Cerebellar nuclear complex (tissue), 1 donor: ENCODE data around the gene SUN2.
A peak's percentile ranks its signal among the peaks of the same experiment; 100 is the strongest.
"Not testable (repeated sequence)": the region's sequence is repeated elsewhere in the genome, so short reads cannot be mapped to it uniquely, and the experiment has no call there.

Source experiments
- DNase-seq, 2 experiments: peaks; one replicate each; lab custom pipeline; 2025; lab: John Stamatoyannopoulos, UW

Gene SUN2, protein sequence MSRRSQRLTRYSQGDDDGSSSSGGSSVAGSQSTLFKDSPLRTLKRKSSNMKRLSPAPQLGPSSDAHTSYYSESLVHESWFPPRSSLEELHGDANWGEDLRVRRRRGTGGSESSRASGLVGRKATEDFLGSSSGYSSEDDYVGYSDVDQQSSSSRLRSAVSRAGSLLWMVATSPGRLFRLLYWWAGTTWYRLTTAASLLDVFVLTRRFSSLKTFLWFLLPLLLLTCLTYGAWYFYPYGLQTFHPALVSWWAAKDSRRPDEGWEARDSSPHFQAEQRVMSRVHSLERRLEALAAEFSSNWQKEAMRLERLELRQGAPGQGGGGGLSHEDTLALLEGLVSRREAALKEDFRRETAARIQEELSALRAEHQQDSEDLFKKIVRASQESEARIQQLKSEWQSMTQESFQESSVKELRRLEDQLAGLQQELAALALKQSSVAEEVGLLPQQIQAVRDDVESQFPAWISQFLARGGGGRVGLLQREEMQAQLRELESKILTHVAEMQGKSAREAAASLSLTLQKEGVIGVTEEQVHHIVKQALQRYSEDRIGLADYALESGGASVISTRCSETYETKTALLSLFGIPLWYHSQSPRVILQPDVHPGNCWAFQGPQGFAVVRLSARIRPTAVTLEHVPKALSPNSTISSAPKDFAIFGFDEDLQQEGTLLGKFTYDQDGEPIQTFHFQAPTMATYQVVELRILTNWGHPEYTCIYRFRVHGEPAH

DNA sequence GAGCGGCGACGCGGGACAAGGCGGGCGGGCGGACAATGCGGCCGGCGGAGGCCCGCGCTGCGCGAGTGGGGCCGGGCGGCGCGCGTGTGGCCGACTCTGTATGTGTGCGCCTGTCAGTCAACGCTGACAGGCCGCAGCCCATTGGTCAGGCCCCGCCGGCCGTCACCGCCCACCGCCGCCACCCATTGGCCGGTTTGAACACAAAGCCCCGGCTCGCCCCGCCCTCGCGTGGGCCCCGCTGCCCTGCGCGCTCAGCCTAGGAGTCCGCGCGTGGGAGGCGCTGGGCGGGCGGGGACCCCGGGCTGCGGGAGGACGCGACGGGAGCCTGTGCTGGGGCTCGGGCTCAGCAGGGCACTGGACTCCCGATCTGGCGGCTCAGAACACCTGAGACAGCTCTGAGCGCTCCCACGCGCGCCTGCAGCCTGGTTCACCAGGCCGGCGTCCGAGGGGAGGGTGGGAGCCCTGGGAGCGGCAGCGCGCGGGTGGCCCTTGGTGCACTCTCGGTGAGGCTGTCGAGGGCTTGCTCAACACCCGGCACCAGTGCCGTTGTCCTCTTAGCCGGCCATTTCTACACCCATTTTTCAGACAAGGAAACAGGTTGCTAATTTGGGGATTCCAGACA is at the start of gene SUN2:
TSS of gene SUN2 (minus strand) at position 88 of the 622 bp plus-strand sequence. CDS start 3,370 bp downstream, outside the sequence.
- DNase-seq = peak in 1 of 2 experiments; percentile 84

DNA sequence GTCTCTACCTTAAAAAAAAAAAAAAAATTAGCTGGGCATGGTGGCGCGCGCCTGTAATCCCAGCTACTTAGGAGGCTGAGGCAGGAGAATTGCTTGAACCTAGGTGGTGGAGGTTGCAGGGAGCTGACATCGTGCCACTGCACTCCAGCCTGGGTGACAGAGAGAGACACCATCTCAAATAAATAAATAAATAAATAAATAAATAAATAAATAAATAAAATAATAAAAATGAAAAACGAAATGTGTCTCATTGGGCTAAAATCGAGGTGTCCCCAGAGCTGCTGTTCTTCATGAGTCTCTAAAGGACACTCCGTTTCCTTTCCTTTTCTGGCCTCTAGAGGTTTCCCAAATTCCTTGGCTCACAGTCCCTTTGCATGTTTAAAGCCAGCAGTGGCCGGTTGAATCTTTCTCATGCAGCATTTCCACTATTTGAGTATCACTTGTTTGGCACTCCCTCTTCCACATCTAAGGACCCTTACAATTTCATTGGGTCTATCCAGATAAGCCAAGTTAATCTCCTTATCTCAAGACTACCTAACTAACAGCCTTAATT is 49.3 kb upstream of the SUN2 start:
- not testable (repeated sequence) for DNase-seq

DNA sequence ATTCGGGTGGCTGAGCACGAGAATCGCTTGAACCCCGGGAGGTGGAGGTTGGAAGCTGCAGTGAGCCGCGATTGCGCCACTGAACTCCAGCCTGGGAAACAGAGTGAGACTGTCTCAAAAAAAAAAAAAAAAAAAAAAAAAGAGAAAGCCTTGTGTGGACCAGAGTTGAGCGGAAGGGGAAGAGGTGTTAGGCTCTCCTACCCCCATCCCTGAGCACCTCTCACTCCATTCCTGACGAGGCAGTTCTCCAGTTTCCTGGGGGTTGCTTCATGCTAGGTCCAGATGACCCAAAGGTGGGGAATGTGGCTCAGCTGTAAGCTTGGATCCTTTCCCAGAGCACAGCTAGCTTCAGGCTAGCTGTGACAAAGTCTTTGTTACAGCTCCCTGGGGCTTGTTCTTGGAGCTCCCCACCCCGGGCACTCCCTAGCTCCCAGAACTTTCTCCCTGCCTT is 46.9 kb upstream of the SUN2 start:
- DNase-seq = no peak

DNA sequence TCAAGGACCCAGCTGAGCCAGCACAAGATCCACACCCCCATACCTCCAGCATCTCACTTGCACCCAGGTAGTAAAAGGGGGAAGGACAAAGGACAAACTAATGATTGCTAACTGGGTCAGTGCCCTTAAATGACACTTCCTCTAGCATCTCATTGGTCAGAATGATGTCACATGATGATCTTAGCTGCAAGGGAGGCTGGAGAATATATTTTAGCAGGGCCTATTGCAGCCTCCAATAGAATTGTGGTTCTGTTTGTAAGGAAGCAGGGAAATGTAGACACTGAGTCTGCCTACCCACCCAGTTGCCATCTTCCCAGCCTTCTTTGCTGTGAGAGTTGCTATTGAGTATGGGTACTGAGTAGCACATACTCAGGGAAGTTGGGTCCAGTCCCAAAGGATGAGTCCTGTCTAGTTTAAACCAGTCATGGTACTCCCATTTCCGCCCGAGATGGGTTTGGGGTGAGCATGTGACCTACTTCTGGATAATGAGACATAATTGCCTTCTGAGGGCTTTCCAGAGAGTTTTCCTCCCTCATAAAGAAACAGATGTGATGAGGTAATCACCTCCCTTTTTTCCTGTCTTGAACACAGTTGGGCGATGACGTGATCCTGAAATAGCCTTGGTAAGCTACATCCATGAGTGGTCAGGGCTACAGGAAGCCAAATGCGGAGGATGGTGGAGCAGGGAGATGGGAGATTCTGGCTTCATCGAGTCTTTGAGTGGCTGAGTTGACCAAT is 43.6 kb upstream of the SUN2 start:
- DNase-seq = no peak

DNA sequence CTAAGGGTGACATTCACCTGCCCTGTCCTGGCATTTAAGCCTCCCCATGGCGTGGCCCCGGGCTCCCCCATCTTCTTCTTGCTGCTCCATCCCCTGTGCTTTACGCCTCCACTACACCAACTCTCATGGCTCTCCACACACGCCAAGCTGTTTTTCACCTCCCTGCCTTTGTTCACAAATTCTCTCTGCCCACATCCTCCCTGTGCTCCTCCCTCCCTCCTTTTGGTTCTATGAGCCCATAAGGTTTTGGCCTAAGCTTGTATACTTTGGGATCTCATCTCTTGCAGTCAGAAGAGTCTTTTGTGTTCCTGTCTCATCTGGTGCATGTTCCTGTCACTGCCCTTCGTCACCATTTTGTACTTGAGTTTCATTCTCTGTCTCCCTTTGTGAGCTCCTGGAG is 42.7 kb upstream of the SUN2 start:
- DNase-seq = no peak

DNA sequence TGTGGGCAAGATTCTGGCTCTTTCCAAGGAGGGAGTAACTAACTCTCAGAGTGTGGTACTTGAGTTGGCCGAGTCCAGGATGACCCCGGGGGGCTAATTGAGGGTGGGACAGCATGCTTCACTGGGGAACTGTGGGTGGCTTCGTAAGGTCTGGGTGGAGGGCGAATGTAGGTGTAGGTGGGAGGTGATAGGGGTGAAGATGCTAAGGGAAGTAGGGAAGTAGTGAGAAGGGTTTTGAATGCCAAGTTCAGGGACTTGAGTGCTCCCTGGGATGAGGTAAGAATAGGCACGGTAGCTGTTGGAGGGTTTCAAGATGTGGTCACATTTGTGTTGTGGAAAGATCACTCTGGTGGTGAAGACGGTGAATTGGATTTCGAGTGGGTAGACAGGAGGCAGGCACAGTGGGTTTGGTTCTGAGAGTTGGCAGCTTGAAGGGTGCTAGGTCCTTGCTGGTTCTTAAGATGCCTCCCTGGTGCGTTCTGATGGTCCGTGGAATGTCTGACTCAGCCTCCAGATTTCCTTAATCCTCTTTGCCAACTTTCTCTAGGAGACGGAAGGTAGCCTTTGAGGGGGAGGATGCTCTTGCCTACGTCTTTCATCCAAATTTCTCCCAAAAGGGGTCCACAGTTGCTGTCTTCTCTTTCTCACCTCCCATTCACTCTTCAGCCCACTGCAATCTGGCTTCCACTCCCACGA is 40.6 kb upstream of the SUN2 start:
- no peak for DNase-seq

DNA sequence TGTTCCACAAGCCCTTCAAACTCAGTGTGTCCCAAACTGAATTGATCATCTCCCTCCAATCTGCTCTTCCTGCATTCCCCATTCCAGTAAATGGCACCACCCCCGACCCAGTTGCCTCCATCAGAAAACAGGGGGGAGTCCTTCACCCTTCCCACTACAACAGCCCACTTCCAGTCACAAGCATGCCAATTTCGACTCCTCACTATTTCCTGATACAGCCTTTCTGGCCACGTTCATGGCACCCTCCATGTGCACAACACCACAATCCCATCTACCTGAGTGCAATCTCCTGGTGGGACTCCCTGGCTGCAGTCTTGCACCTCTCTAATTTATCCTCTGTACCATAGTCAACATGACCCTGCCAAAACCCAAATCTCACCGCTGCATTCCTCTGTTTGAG is 39.8 kb upstream of the SUN2 start:
- no peak for DNase-seq

DNA sequence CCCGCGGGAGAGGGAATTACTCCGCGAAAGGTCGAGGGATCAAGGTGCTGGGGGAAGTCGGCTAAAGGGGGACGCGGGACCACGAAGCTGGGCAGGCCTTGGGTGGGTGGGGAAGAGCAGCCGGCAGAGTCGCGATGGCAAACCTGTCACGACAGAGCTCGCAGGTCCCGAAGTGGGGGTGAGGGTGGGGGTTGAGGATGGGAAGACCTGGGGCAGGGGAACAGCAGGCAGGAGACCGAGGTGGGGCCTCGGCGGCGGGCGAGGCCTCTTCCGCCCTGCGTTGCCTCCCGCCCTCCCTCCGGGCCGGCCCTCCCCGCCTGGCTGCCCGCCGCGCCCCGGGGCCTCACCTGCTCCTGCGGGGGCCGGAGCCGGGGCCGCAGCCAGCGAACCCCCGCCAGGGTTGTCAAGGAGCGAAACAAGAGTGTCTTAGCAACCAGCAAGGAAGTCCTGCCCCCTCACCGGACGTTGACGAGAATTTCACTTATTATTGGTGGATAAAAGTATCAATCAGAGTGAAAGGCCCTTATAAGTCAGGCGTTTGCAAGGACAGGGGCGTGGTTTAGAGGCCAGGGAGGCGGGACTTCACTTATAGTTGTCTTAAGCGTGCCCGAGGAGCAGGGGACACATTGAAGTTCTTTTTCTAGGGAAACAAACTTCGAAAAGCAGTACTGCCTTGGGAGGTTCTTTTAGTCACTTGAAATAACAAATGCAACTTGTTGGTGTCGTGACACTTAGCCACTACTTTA is 38.1 kb upstream of the SUN2 start, which contains the start of gene DNAL4:
TSS of gene DNAL4 (minus strand) at position 423 of the 746 bp plus-strand sequence. CDS start 11,412 bp downstream, outside the sequence.
- peak; percentile 96 to 98 for DNase-seq

DNA sequence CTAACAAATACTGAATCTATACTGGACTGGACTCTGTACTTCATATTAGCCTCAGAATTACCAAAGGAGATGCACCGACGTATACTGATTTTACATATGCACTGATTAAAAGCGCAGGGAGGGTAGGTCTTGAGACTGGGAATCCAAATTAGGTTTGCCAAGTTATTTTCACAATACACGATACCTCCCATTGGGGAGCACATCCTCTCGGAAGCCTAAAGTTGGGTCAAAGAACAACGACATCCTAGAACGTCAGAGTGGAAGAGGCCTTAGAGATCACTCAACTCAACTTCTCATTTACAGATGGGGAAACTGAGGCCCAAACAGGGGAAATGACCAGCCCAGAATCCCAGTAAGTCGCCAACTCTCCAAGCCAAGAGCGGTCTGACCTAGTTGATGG is 37.5 kb upstream of the SUN2 start:
- DNase-seq = no peak

DNA sequence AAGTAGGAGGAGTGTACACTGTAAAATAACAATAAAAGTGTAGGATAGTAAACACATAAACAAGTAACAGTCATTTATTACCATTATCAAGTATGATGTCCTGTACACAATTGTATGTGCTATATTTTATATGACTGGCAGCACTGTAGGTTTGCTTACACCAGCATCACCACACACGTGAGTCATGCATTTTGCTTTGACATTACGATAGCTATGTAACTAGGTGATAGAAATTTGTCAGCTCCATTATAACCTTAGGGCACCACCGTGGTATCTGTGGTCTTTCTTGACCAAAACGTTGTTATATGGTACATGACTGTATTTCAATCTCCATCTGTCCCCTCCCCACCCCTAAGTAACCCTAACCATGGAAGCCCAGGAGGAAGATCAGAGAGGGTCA is 37.0 kb upstream of the SUN2 start:
- no peak for DNase-seq

DNA sequence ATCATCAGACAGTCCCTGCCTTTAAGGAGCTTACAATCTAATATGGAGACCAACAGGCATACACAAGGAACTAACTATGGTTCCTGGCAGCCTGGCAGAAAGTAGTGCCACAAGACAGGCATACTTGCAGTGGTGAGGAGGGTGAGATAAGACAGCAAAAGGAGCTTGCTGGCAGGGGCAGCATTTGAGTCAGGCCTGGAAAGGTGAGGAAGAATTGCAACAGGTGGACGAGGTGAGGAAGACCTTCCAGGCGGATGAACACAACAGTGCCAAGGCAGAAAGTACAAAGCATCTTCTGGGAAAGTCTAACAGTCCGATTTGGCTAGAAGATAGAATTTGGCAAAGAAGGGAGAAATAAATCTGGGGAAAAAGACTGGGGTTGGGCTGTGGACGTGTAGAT is 33.8 kb upstream of the SUN2 start:
- DNase-seq = no peak

DNA sequence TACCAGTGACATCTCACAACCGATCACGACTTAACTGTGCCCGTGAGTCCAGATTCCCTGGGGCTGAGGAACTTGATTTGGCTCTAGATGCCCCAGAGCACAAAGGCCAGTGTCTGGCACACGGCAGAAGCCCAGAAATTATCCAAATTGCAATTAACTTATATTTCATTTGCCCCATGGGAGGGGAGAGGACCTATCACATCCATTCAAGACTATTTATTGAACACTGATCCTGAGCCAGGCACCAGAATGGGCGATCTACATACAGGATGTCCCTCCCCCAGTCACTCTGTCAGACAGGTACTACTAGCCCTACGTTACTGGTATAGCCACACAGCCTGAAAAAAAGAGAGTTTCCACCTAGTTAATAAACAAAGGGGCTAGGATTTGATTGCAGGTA is 33.0 kb upstream of the SUN2 start:
- no peak for DNase-seq

DNA sequence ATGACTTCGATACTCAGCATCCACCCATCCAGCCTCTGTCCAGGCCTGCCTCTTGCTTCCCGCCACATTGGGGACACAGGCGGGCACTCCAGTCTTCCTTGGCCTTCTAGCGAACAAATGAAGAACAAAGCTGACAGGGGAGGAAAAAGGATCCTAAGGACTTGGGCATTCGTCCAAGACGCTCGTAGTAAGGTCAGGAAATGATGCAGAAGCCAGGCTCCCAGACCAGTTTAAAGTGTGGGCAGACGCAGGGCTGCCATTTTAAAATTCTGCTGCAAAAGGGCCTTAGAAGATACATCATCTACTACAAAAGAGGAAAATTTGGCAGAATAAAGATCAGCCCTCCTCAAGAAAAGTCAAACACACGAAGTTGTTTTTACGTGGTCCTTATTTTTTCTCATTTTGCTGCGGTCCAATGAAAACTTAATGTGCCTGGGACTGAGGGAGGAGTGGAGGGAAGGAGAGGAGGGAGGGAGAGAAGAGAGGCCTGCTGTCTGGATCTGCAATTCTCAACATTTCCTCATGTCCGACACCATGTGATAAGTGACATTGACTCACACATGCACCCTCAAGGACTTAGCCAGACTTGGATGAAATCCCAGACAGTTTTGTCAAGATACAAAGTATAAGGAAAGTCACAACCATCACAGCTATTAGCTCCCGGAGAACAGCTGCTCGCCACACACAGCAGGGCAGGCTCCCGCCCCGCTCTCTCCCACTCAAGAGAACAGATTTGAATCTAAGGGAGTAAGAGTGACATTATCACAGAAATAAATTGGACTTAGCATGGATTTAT is 32.4 kb upstream of the SUN2 start:
- no peak for DNase-seq

DNA sequence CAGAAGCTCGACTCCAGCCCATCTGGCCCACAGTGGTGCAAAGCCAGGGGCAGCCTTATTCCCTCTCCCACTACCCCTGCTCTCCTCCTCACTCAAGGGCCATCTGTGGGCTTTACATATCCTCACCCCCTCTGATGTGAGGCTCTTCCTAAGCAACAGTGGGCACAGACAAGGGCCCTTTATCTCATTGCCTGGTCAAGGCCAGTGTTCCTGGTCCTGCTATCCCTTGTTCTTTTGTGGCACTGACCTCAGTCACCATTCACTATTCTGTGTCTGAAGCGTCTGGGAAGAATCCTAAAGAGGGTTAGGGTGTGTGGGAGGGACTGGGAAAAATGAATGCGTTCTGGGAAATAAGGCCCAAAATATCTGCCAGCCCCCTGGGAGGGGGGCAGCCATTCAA is 30.8 kb upstream of the SUN2 start:
- no peak for DNase-seq

DNA sequence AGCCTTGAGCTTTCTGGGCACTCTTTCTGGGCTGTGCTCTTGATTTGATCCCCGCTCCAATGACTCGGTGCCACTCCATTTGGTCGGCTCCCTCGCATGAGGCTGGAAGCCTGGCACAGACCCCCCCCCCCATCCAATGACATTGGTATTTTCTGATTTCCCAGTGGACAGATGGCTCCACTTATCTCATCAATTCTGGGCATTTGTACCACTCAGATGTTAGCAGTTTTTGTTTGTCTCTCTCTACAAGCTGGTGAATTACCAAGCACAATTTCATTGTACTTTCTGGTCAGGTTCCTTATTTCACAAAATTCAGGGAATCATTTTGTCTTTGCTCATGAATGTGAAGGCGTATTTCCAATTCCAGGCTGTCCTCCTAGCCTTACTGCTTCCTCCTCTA is 29.1 kb upstream of the SUN2 start:
- no peak for DNase-seq

DNA sequence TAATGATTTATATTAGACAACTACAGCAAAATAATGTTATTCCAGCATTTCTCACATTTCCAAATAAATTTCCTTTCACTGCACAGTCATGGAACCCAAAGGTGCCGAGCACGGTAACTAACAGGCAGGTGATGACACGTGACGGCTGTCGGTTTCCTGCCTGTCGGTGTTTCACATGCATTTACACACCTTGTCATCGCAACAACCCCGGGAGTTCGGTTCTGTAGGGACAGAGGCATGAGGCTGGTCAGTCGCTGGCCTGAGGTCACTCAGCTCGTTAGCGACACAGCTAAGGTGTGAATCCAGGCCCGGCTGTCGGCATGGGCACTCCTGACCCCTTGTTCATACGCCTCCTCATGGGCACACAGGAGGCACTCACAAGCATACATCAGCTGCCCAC is 28.2 kb upstream of the SUN2 start:
- DNase-seq = no peak

DNA sequence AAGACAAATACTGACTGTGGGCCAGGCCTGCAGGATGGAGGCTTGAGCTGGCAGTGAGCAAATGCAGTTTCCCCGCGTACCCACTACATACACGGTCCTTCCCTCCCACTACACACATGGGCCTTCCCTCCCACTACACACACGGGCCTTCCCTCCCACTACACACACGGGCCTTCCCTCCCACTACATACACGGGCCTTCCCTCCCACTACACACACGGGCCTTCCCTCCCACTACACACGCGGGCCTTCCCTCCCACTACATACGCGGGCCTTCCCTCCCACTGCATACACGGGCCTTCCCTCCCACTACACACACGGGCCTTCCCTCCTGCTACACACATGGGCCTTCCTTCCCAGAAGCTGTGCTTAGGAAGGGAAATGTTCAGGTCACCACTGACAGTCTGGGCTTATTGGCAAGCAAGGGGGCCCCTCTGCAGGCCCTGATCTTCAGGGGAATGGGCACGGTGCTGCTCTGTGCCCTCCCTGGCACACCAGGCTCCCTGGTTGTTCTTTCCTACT is 27.4 kb upstream of the SUN2 start:
- no peak for DNase-seq

DNA sequence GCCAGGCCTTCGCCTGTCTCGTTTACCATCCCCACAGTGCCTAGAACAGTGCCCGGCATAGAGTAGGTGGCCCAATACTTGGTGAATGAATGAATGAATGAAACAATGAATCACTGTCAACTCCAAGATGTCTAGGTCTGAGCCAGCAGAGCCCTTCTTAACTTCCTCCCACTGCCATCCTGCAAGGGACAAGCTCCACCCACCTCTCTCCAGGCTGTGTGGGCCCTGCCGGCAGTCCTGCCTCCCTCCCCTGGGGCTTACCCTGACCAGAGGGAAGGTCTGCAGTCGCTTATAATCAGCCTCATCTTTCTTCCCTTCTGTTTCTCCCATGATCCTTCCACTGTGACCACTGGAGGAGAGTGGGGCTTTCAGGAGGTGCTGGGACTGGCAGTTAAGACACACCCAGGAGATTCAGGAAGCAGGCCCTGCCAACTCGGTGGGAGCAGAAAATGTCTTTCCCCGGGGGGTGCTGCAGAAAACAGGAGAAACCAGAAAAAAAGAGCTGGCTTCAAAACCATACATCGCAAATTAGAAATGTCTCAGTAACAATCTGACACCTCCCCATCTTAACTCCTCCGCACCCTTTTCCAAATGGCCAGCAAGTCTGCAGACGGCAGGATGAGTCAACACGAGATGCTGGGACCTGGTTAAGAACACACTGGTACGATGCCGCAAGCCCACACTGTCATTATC is 26.8 kb upstream of the SUN2 start:
- no peak for DNase-seq

DNA sequence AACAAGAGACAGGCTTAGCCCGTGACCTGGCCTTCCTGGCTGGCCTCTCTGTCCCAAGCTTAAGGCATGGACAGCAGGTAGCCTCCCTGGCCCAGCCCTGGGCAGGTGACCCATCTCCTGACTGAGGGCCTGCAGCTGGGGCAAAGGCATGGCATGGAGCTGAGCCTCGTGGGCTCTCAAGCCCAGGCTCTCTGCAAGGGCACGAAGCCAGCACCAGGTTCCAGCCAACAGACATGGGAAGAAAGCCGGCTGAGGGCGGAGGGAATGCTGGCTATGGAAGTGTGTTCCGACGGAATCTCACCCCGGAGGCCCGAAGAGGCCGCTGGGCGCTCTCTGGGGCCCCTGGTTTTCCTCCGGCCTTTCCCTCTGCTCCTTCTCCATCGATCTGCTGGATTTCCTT is 25.2 kb upstream of the SUN2 start:
- no peak for DNase-seq
